Activated CD8-positive, alpha-beta T cell treated with anti-CD3 and anti-CD28 coated beads for 36 hours (primary cell): ENCODE measurements around the gene MOCS1. TPM values are rescaled to one million over a fixed set of nuclear protein-coding genes. Genes with fewer than 3 reads are reported as not detected.
A peak's percentile ranks its signal among the peaks of the same experiment; 100 is the strongest.

Experiments used
- ATAC-seq: fragments of 200-7000 bp; cut with Tn5 transposase; one replicate; pipeline ENCODE4 v1.10.0; 2021; ENCODE audit warnings: mild to moderate bottlenecking, moderate library complexity
- CTCF ChIA-PET: fragments of 350-600 bp; sonication (Branson Sonifier 250); formaldehyde crosslinking; loops from one replicate; lab custom pipeline; 2021; ENCODE audit warnings: antibody characterized with exemption; lab: Charles Lee
- POLR2A ChIA-PET: fragments of 350-600 bp; sonication (Branson Sonifier 250); formaldehyde crosslinking; loops from one replicate; lab custom pipeline; 2021; ENCODE audit warnings: antibody characterized with exemption; lab: Charles Lee
- DNase-seq: peaks from one replicate; pipeline ENCODE4 v3.0.0-alpha.2; 2020
- H3K27ac Mint-ChIP-seq: one replicate; pipeline ENCODE4 v1.8.0; 2021; ENCODE audit warnings: mild to moderate bottlenecking, mixed read lengths
- H3K27me3 Mint-ChIP-seq: one replicate; pipeline ENCODE4 v1.8.0; 2021; ENCODE audit warnings: mixed read lengths
- H3K36me3 Mint-ChIP-seq: one replicate; pipeline ENCODE4 v1.8.0; 2021; ENCODE audit warnings: low read depth, mixed read lengths
- H3K4me1 Mint-ChIP-seq: one replicate; pipeline ENCODE4 v1.8.0; 2021; ENCODE audit warnings: low read depth, mixed read lengths
- H3K4me3 Mint-ChIP-seq: one replicate; pipeline ENCODE4 v1.8.0; 2021; ENCODE audit warnings: mild to moderate bottlenecking, moderate library complexity, mixed read lengths
- H3K9me3 Mint-ChIP-seq: one replicate; pipeline ENCODE4 v1.8.0; 2021; ENCODE audit warnings: mixed read lengths
- CTCF ChIP-seq: fragments of 200-600 bp; IDR thresholded peaks from one replicate; pipeline ENCODE4 v1.8.0; 2022; ENCODE audit warnings: antibody characterized with exemption, mild to moderate bottlenecking
- intact Hi-C: fragments of 100-400 bp; cut with micrococcal nuclease; formaldehyde crosslinking; loops from one replicate; pipeline ENCODE4 v1.10.0; 2022
- total RNA-seq, 2 experiments: library from RNA; stranded (reverse); gene quantifications; one replicate each; pipeline ENCODE4 v1.2.3, GENCODE V29; 2021

Gene MOCS1
- total RNA-seq, 2 experiments from 2014 or later, result 1.5 to 1.8 TPM

DNA sequence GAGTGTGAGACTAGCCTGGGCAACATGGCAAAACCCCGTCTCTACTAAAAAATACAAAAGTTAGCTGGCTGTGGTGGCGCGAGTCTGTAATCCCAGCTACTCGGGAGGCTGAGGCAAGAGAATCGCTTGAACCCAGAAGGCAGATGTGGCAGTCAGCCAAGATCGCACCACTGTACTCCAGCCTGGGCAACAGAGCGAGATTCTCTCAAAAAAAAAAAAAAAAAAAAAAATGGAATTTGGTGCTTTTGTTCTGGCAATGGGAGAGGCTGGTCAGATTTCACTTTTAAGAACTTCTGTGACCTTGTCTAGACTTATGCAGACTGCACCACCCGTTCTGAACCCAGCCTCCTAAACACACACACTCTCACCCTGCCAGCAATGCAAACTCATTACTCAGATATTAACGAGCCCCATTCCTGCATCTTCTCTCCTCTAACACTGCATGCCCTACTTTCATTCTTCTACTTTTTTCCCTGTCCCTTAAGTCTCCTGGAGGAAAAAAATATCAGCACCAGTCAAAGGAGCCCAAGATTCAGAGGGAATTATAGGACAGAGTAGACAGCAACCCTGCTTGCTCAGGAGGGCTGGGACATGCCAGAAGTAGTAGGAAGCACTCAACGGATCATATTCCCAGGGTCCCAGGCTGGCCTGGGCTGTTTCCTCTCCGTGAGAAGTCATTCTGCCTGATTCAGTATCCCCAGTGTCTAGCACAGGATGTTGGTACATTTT, 4.4 kb downstream of the MOCS1 start:
- ATAC-seq (no peak), DNase-seq (no peak)
- ChIA-PET CTCF (interaction anchor here (0.9 kb wide), 1 partner anchor 64 kb away, joined by 3 read pairs; no protein-coding TSS in a partner anchor), POLR2A (no interaction called here)
- intact Hi-C loops, result no loop called here
- Mint-ChIP-seq H3K4me1 (peaks cover 10% of the 10 kb centered on the region), H3K9me3 (peaks cover 4% of the 10 kb centered on the region), H3K27me3 (peaks cover 4% of the 10 kb centered on the region), H3K36me3 (no peaks in the 10 kb centered on the region), H3K4me3 (no peak overlapping the region), H3K27ac (no peak overlapping the region)
- TF ChIP-seq CTCF, result no peak

DNA sequence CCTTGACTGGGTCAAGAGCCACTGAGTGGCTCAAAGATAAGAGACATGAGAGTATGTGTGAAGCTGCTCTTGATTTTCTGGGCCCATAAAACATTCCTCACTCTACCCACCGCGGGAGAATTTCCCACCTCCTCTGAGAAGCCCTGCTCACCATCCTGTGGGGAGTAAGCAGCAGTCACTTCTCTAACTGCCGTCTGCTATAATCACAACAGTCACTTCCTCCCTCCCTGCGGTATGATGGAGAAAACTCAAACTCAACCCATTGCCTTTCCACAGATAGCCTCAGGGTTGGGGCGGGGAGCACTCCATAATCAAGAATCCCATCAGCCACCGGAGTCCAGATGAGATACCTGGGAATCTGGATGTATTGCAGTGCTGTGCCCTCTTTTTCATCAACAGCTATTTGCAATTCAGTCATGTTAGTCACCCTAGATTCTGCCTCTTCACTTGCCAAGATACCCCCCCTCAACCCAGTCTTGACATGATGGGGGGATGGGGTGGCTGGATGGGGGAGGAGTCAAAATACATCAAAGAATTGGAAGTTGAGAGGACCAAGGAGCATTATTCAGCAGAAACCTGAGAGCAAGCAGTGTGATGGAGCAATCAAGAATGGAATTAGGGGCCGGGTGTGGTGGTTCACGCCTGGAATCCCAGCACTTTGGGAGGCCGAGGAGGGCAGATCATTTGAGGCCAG, 5.1 kb downstream of the MOCS1 start:
- intact Hi-C loops, result no loop called here
- DNase-seq, result no peak
- Mint-ChIP-seq H3K9me3 (peaks cover 4% of the 10 kb centered on the region), H3K36me3 (no peaks in the 10 kb centered on the region), H3K27me3 (peaks cover 4% of the 10 kb centered on the region), H3K27ac (no peak overlapping the region), H3K4me1 (peaks cover 9% of the 10 kb centered on the region), H3K4me3 (no peak overlapping the region)
- no peak for TF ChIP-seq CTCF
- ChIA-PET CTCF (no interaction called here), POLR2A (no interaction called here)
- ATAC-seq, result no peak

DNA sequence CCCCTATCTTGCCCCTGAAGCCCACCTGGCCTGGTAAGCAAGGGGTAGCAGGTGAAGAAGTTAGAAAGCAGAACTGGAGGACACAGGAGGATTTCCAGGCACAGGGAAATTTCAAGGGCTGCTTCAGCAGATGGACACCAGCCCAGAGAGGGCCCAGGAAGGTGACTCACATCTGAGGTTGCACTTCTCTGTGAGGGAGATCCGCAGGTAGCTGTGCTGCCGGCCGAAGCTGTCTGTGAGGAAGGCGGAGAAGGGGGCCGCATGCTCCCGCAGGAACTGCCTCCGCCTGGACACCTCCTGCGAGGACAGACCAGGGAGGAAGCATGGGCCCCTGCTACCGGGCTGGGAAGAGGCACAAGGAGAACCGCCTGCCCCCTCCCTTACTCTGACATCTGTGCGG, 7.1 kb downstream of the MOCS1 start:
- no peak overlapping the region for H3K4me3 Mint-ChIP-seq
- no peak for ATAC-seq
- peaks cover 4% of the 10 kb centered on the region for H3K9me3 Mint-ChIP-seq
- POLR2A ChIA-PET, result interaction anchor here (0.7 kb wide), 1 partner anchor 1066 kb away, joined by 4 read pairs; no protein-coding TSS in a partner anchor
- DNase-seq, result no peak
- H3K36me3 Mint-ChIP-seq, result no peaks in the 10 kb centered on the region
- intact Hi-C loops, result no loop called here
- H3K4me1 Mint-ChIP-seq, result peaks cover 8% of the 10 kb centered on the region
- no peak overlapping the region for H3K27ac Mint-ChIP-seq
- no peak for TF ChIP-seq CTCF
- CTCF ChIA-PET, result no interaction called here
- H3K27me3 Mint-ChIP-seq, result no peaks in the 10 kb centered on the region

DNA sequence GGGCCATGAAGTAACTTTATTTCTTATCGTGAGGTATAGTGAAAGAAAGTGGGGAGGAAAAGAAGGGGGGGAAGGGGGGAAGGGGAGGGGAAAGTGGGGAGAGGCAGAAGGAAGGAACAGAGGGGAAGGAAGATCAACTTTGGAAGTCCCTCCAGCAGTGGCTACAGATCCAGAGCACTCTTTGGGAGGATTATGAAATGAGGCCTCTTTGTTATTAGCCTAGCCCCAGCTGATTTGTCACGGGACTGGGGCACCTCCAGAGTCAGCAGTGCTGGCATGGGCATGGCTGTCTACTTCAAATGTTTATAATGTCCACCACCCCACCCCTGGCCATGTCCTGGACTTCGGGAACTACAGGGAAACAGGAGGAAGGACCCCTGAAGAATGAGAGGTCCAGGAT, 7.6 kb downstream of the MOCS1 start:
- no peak for ATAC-seq
- peaks cover 8% of the 10 kb centered on the region for H3K4me1 Mint-ChIP-seq
- no peak overlapping the region for H3K4me3 Mint-ChIP-seq
- DNase-seq, result no peak
- H3K27ac Mint-ChIP-seq, result peak overlapping the region; percentile 23
- H3K9me3 Mint-ChIP-seq, result peaks cover 4% of the 10 kb centered on the region
- ChIA-PET POLR2A (no interaction called here), CTCF (no interaction called here)
- no peaks in the 10 kb centered on the region for H3K27me3 Mint-ChIP-seq
- no peak for TF ChIP-seq CTCF
- intact Hi-C loops, result no loop called here
- H3K36me3 Mint-ChIP-seq, result no peaks in the 10 kb centered on the region

DNA sequence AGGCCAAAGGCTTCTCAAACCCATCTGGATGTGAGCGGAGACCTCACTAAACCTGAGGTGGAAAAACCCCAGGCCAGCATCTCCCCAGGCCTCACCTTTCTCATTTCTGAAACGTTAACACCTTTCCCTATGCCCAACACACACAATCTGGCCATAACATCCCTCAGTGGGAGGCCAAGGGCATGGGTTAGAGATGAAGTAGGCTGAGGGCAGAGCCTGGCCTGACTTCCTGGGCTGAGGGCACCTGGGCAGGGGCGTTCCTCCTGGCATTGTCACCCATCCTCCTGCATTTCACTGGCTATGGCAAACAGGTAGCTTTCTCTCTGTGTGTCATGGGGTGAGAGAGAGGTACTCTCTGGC, 8.4 kb downstream of the MOCS1 start:
- Mint-ChIP-seq H3K4me1 (peaks cover 8% of the 10 kb centered on the region), H3K27ac (peak overlapping the region; percentile 23), H3K4me3 (no peak overlapping the region), H3K36me3 (no peaks in the 10 kb centered on the region), H3K9me3 (peaks cover 4% of the 10 kb centered on the region), H3K27me3 (no peaks in the 10 kb centered on the region)
- DNase-seq (no peak), ATAC-seq (no peak)
- POLR2A ChIA-PET, result no interaction called here
- TF ChIP-seq CTCF, result no peak
- CTCF ChIA-PET, result no interaction called here
- intact Hi-C loops, result no loop called here
